Measurements from ENCODE around the gene GKAP1. TPM values are rescaled to one million over a fixed set of nuclear protein-coding genes. Genes with fewer than 3 reads are reported as not detected.
"Not testable (repeated sequence)": the region's sequence is repeated elsewhere in the genome, so short reads cannot be mapped to it uniquely, and the experiment has no call there.

Gene GKAP1
- total RNA-seq (1 to 10 TPM; 5.9 to 7.9 TPM), total RNA-seq (10.1 to 13.9 reads per million in 2 donors)

- DNase-seq (peak; percentile 70 to 83 (median 80)), ATAC-seq (peak; percentile 88)
- not testable (repeated sequence) for H3K27me3 Mint-ChIP-seq; H3K9me3 ChIP-seq (ENCODE audit: control insufficient read depth, low read length, poor library complexity, severe bottlenecking); H3K4me1 Mint-ChIP-seq; H3K36me3 Mint-ChIP-seq (ENCODE audit: low read depth)
- Mint-ChIP-seq H3K27ac (peak within 1 kb of the TSS; percentile 84), H3K4me3 (peak within 1 kb of the TSS; percentile 90)
These were observed at the start of gene GKAP1 for GRCh38 chr9:83817356-83818278. Gene GKAP1, minus strand, starts transcription at chr9:83817769. Its CDS starts 11,252 bp downstream, at chr9:83806517.

- DNase-seq; ATAC-seq; H3K9me3 ChIP-seq (ENCODE audit: control insufficient read depth, low read length, poor library complexity, severe bottlenecking); H3K4me3 Mint-ChIP-seq; H3K27ac Mint-ChIP-seq; H3K4me1 Mint-ChIP-seq; H3K27me3 Mint-ChIP-seq; H3K36me3 Mint-ChIP-seq (ENCODE audit: low read depth): not testable (repeated sequence)
These were observed 32.3 kb upstream of the GKAP1 start for GRCh38 chr9:83849895-83850294.

GRCh38 chr9:83837070-83837643 is 19.6 kb upstream of the GKAP1 start:
- not testable (repeated sequence) for ATAC-seq; H3K9me3 ChIP-seq (ENCODE audit: control insufficient read depth, low read length, poor library complexity, severe bottlenecking); H3K36me3 Mint-ChIP-seq (ENCODE audit: low read depth); DNase-seq; H3K27ac Mint-ChIP-seq; H3K4me3 Mint-ChIP-seq; H3K4me1 Mint-ChIP-seq; H3K27me3 Mint-ChIP-seq

GRCh38 chr9:83830426-83831071 is 13.0 kb upstream of the GKAP1 start:
- H3K36me3 Mint-ChIP-seq (ENCODE audit: low read depth); H3K27me3 Mint-ChIP-seq; ATAC-seq: not testable (repeated sequence)

GRCh38 chr9:83824986-83825623 is 7.5 kb upstream of the GKAP1 start:
- not testable (repeated sequence) for H3K36me3 Mint-ChIP-seq (ENCODE audit: low read depth); H3K9me3 ChIP-seq (ENCODE audit: control insufficient read depth, low read length, poor library complexity, severe bottlenecking); H3K4me3 Mint-ChIP-seq; H3K27ac Mint-ChIP-seq; ATAC-seq; DNase-seq; H3K27me3 Mint-ChIP-seq; H3K4me1 Mint-ChIP-seq

More at GRCh38 chr9:83830426-83831071, 13.0 kb upstream of the GKAP1 start:
- H3K27ac Mint-ChIP-seq; H3K9me3 ChIP-seq (ENCODE audit: control insufficient read depth, low read length, poor library complexity, severe bottlenecking); H3K4me1 Mint-ChIP-seq; H3K4me3 Mint-ChIP-seq; DNase-seq: not testable (repeated sequence)

GRCh38 chr9:83817011-83817355 is 586 bp downstream of the GKAP1 start:
- Mint-ChIP-seq H3K27ac (peak overlapping the region; percentile 84), H3K4me3 (peak overlapping the region; percentile 90)
- H3K4me1 Mint-ChIP-seq; H3K9me3 ChIP-seq (ENCODE audit: control insufficient read depth, low read length, poor library complexity, severe bottlenecking); DNase-seq; ATAC-seq; H3K27me3 Mint-ChIP-seq; H3K36me3 Mint-ChIP-seq (ENCODE audit: low read depth): not testable (repeated sequence)

GRCh38 chr9:83815120-83815519 is 2.4 kb downstream of the GKAP1 start:
- H3K27me3 Mint-ChIP-seq; H3K4me1 Mint-ChIP-seq; H3K9me3 ChIP-seq (ENCODE audit: control insufficient read depth, low read length, poor library complexity, severe bottlenecking); DNase-seq; ATAC-seq; H3K36me3 Mint-ChIP-seq (ENCODE audit: low read depth); H3K4me3 Mint-ChIP-seq: not testable (repeated sequence)
- H3K27ac Mint-ChIP-seq = peak overlapping the region; percentile 61

- H3K36me3 Mint-ChIP-seq (ENCODE audit: low read depth); H3K27ac Mint-ChIP-seq; H3K9me3 ChIP-seq (ENCODE audit: control insufficient read depth, low read length, poor library complexity, severe bottlenecking); ATAC-seq; H3K4me3 Mint-ChIP-seq; DNase-seq; H3K4me1 Mint-ChIP-seq; H3K27me3 Mint-ChIP-seq: not testable (repeated sequence)
These were observed 8.4 kb downstream of the GKAP1 start for GRCh38 chr9:83809213-83809612.

GRCh38 chr9:83804454-83804853 is 13.1 kb downstream of the GKAP1 start:
- H3K9me3 ChIP-seq (ENCODE audit: control insufficient read depth, low read length, poor library complexity, severe bottlenecking); H3K27me3 Mint-ChIP-seq; ATAC-seq; H3K27ac Mint-ChIP-seq; H3K4me3 Mint-ChIP-seq; DNase-seq; H3K36me3 Mint-ChIP-seq (ENCODE audit: low read depth); H3K4me1 Mint-ChIP-seq: not testable (repeated sequence)

- not testable (repeated sequence) for H3K4me3 Mint-ChIP-seq; H3K9me3 ChIP-seq (ENCODE audit: control insufficient read depth, low read length, poor library complexity, severe bottlenecking); H3K36me3 Mint-ChIP-seq (ENCODE audit: low read depth); DNase-seq; H3K4me1 Mint-ChIP-seq; ATAC-seq; H3K27me3 Mint-ChIP-seq; H3K27ac Mint-ChIP-seq
These were observed 13.6 kb downstream of the GKAP1 start for GRCh38 chr9:83803941-83804340.

GRCh38 chr9:83800236-83801033 is 17.1 kb downstream of the GKAP1 start:
- ATAC-seq (no peak), DNase-seq (no peak)
- Mint-ChIP-seq H3K4me1 (peaks cover 5% of the 10 kb centered on the region), H3K4me3 (no peak overlapping the region), H3K27ac (no peak overlapping the region), H3K27me3 (no peaks in the 10 kb centered on the region), H3K36me3 (ENCODE audit: low read depth) (peaks cover 10% of the 10 kb centered on the region)
- H3K9me3 ChIP-seq (ENCODE audit: control insufficient read depth, low read length, poor library complexity, severe bottlenecking) = no peaks in the 10 kb centered on the region

GRCh38 chr9:83794051-83794450 is 23.5 kb downstream of the GKAP1 start:
- DNase-seq (no peak), ATAC-seq (no peak)
- no peaks in the 10 kb centered on the region for H3K9me3 ChIP-seq (ENCODE audit: control insufficient read depth, low read length, poor library complexity, severe bottlenecking)
- Mint-ChIP-seq H3K36me3 (ENCODE audit: low read depth) (peaks cover 9% of the 10 kb centered on the region), H3K4me3 (no peak overlapping the region), H3K4me1 (peaks cover 5% of the 10 kb centered on the region), H3K27me3 (no peaks in the 10 kb centered on the region), H3K27ac (no peak overlapping the region)

All from T-helper 17 cell (primary cell).